ENCODE data around the gene ATG7. TPM values are rescaled to one million over a fixed set of nuclear protein-coding genes. Genes with fewer than 3 reads are reported as not detected.
"Not testable (repeated sequence)": the region's sequence is repeated elsewhere in the genome, so short reads cannot be mapped to it uniquely, and the experiment has no call there.

ATG7 gene
- total RNA-seq, 8 experiments from 2014 or later: 16.9 to 39.4 (median 24.8) TPM

- Histone ChIP-seq H3K4me1 (replicated peaks in 1 of 2) (peaks cover 11 to 15% of the 10 kb centered on the region in 2 donors), H3K27ac (no peak overlapping the region), H3K4me3 (no peak overlapping the region)
- ATAC-seq (replicated peaks in 6 of 8): no peak
- WGBS, 10 experiments: 59 to 100% (median 98%) methylated on average over 2 to 5 of the region's 5 CpGs; no CpG with 5 or more reads in 1 of the 10 experiments
- in situ Hi-C loops (cut with MboI; ENCODE audit: low pct_unique_long_range_greater_than_20kb in 2 of 9, low sequenced_read_pairs in 9 of 9, unreplicated experiment in 9 of 9): no loop called here
Measured at GRCh38 chr3:11455956-11456355, 183.8 kb downstream of the ATG7 start.

- in situ Hi-C loops (cut with MboI; ENCODE audit: low pct_unique_long_range_greater_than_20kb in 2 of 9, low sequenced_read_pairs in 9 of 9, unreplicated experiment in 9 of 9): no loop called here
- WGBS, 10 experiments: 67 to 96% (median 80%) methylated on average over 1 to 4 of the region's 4 CpGs; no CpG with 5 or more reads in 4 of the 10 experiments
- H3K27ac ChIP-seq: no peak overlapping the region
- ATAC-seq (replicated peaks in 6 of 8): no peak
- no peak overlapping the region for H3K4me3 ChIP-seq
- H3K4me1 ChIP-seq (replicated peaks in 1 of 2): peaks cover 11 to 15% of the 10 kb centered on the region in 2 donors
Measured at GRCh38 chr3:11457135-11457534, 184.9 kb downstream of the ATG7 start.

GRCh38 chr3:11459186-11459824 lies 187.1 kb downstream of the ATG7 start:
- ATAC-seq (replicated peaks in 6 of 8): no peak
- 20 to 94% (median 61%) methylated on average over 1 to 3 of the region's 3 CpGs for WGBS, 10 experiments
- Histone ChIP-seq H3K4me1 (replicated peaks in 1 of 2) (peaks cover 0 to under 1% of the 10 kb centered on the region in 2 donors), H3K4me3 (no peak overlapping the region), H3K27ac (no peak overlapping the region)
- in situ Hi-C loops (cut with MboI; ENCODE audit: low pct_unique_long_range_greater_than_20kb in 2 of 9, low sequenced_read_pairs in 9 of 9, unreplicated experiment in 9 of 9): no loop called here

GRCh38 chr3:11461226-11461625 lies 189.0 kb downstream of the ATG7 start:
- in situ Hi-C loops (cut with MboI; ENCODE audit: low pct_unique_long_range_greater_than_20kb in 2 of 9, low sequenced_read_pairs in 9 of 9, unreplicated experiment in 9 of 9): no loop called here
- Histone ChIP-seq H3K4me1 (replicated peaks in 1 of 2) (no peaks in the 10 kb centered on the region), H3K4me3 (no peak overlapping the region), H3K27ac (no peak overlapping the region)
- 0 to 100% (median 82%) methylated on average over 1 to 3 of the region's 3 CpGs; no CpG with 5 or more reads in 1 of the 10 experiments for WGBS, 10 experiments
- ATAC-seq (replicated peaks in 6 of 8): no peak

- in situ Hi-C loops (cut with MboI; ENCODE audit: low pct_unique_long_range_greater_than_20kb in 2 of 9, low sequenced_read_pairs in 9 of 9, unreplicated experiment in 9 of 9); H3K4me1 ChIP-seq (replicated peaks in 1 of 2); ATAC-seq (replicated peaks in 6 of 8); H3K4me3 ChIP-seq; H3K27ac ChIP-seq: not testable (repeated sequence)
- WGBS, 10 experiments: 80 to 100% (median 100%) methylated on average over 1 to 2 of the region's 4 CpGs; no CpG with 5 or more reads in 3 of the 10 experiments
Measured at GRCh38 chr3:11462673-11463072, 190.5 kb downstream of the ATG7 start.

- Histone ChIP-seq H3K4me3 (no peak overlapping the region), H3K4me1 (replicated peaks in 1 of 2) (no peaks in the 10 kb centered on the region), H3K27ac (no peak overlapping the region)
- in situ Hi-C loops (cut with MboI; ENCODE audit: low pct_unique_long_range_greater_than_20kb in 2 of 9, low sequenced_read_pairs in 9 of 9, unreplicated experiment in 9 of 9): no loop called here
- WGBS, 10 experiments: 80 to 100% (median 90%) methylated on average over 1 to 2 of the region's 2 CpGs; no CpG with 5 or more reads in 5 of the 10 experiments
- no peak for ATAC-seq (replicated peaks in 6 of 8)
Measured at GRCh38 chr3:11463591-11463990, 191.4 kb downstream of the ATG7 start.

- Histone ChIP-seq H3K4me3 (no peak overlapping the region), H3K4me1 (replicated peaks in 1 of 2) (no peaks in the 10 kb centered on the region), H3K27ac (no peak overlapping the region)
- ATAC-seq (replicated peaks in 6 of 8): no peak
- 34 to 100% (median 86%) methylated on average over 1 to 6 of the region's 6 CpGs; no CpG with 5 or more reads in 2 of the 10 experiments for WGBS, 10 experiments
- in situ Hi-C loops (cut with MboI; ENCODE audit: low pct_unique_long_range_greater_than_20kb in 2 of 9, low sequenced_read_pairs in 9 of 9, unreplicated experiment in 9 of 9): no loop called here
Measured at GRCh38 chr3:11464356-11464755, 192.2 kb downstream of the ATG7 start.

- Histone ChIP-seq H3K4me3 (no peak overlapping the region), H3K27ac (no peak overlapping the region), H3K4me1 (replicated peaks in 1 of 2) (no peaks in the 10 kb centered on the region)
- in situ Hi-C loops (cut with MboI; ENCODE audit: low pct_unique_long_range_greater_than_20kb in 2 of 9, low sequenced_read_pairs in 9 of 9, unreplicated experiment in 9 of 9): no loop called here
- 0 to 92% (median 74%) methylated on average over 3 to 9 of the region's 9 CpGs; no CpG with 5 or more reads in 1 of the 10 experiments for WGBS, 10 experiments
- ATAC-seq (replicated peaks in 6 of 8): peak in 4 of 8 experiments; percentile 60 to 95 (median 68)
Measured at GRCh38 chr3:11465744-11466616, 193.8 kb downstream of the ATG7 start.

- ATAC-seq (replicated peaks in 6 of 8): peak in 1 of 8 experiments; percentile 57
- Histone ChIP-seq H3K4me3 (no peak overlapping the region), H3K27ac (no peak overlapping the region), H3K4me1 (replicated peaks in 1 of 2) (no peaks in the 10 kb centered on the region)
- in situ Hi-C loops (cut with MboI; ENCODE audit: low pct_unique_long_range_greater_than_20kb in 2 of 9, low sequenced_read_pairs in 9 of 9, unreplicated experiment in 9 of 9): no loop called here
- 83 to 100% (median 95%) methylated on average over 2 to 4 of the region's 4 CpGs; no CpG with 5 or more reads in 2 of the 10 experiments for WGBS, 10 experiments
Measured at GRCh38 chr3:11467875-11468274, 195.7 kb downstream of the ATG7 start.

- ATAC-seq (replicated peaks in 6 of 8): peak in 2 of 8 experiments; percentile 40 to 64
- in situ Hi-C loops (cut with MboI; ENCODE audit: low pct_unique_long_range_greater_than_20kb in 2 of 9, low sequenced_read_pairs in 9 of 9, unreplicated experiment in 9 of 9): no loop called here
- no peak overlapping the region for H3K4me3 ChIP-seq
- no peaks in the 10 kb centered on the region for H3K4me1 ChIP-seq (replicated peaks in 1 of 2)
- H3K27ac ChIP-seq: no peak overlapping the region
- 73 to 100% (median 81%) methylated on average over 1 to 9 of the region's 9 CpGs; no CpG with 5 or more reads in 1 of the 10 experiments for WGBS, 10 experiments
Measured at GRCh38 chr3:11470031-11470853, 198.0 kb downstream of the ATG7 start.

- in situ Hi-C loops (cut with MboI; ENCODE audit: low pct_unique_long_range_greater_than_20kb in 2 of 9, low sequenced_read_pairs in 9 of 9, unreplicated experiment in 9 of 9): no loop called here
- WGBS, 10 experiments: 49 to 100% (median 94%) methylated on average over 1 to 6 of the region's 6 CpGs; no CpG with 5 or more reads in 3 of the 10 experiments
Measured at GRCh38 chr3:11475324-11475723, 203.1 kb downstream of the ATG7 start.

GRCh38 chr3:11476735-11477144 lies 204.5 kb downstream of the ATG7 start:
- WGBS, 10 experiments: 0 to 75% (median 13%) methylated on average over 1 of the region's 1 CpG; no CpG with 5 or more reads in 1 of the 10 experiments
- no peak for ATAC-seq (replicated peaks in 6 of 8)
- Histone ChIP-seq H3K27ac (no peak overlapping the region), H3K4me1 (replicated peaks in 1 of 2) (peaks cover 0 to 10% of the 10 kb centered on the region in 2 donors), H3K4me3 (no peak overlapping the region)
- in situ Hi-C loops (cut with MboI; ENCODE audit: low pct_unique_long_range_greater_than_20kb in 2 of 9, low sequenced_read_pairs in 9 of 9, unreplicated experiment in 9 of 9): no loop called here

More at GRCh38 chr3:11475324-11475723, 203.1 kb downstream of the ATG7 start:
- H3K4me3 ChIP-seq: no peak overlapping the region
- ATAC-seq (replicated peaks in 6 of 8): no peak
- no peak overlapping the region for H3K27ac ChIP-seq
- H3K4me1 ChIP-seq (replicated peaks in 1 of 2): peaks cover 0 to 6% of the 10 kb centered on the region in 2 donors
